Smooth muscle cell (in vitro differentiated cells): ENCODE measurements around the gene MBP. TPM values are rescaled to one million over a fixed set of nuclear protein-coding genes. Genes with fewer than 3 reads are reported as not detected.
A peak's percentile ranks its signal among the peaks of the same experiment; 100 is the strongest.

Experiments used
- DNase-seq: peaks from one replicate; lab custom pipeline; 2025; ENCODE audit not compliant: unreplicated experiment; lab: John Stamatoyannopoulos, UW
- H2AFZ ChIP-seq: fragments of 200-600 bp; sonication (generic); 2 replicates; pipeline ENCODE4 v1.6.0; 2016; ENCODE audit warnings: antibody characterized with exemption, low read depth, mild to moderate bottlenecking
- H3F3A ChIP-seq: fragments of 200-600 bp; sonication (generic); 2 replicates; pipeline ENCODE4 v1.6.0; 2017; ENCODE audit warnings: antibody characterized with exemption, low read depth
- H3K27ac ChIP-seq: fragments of 200-600 bp; sonication (generic); 2 replicates; pipeline ENCODE4 v1.5.1; 2016; ENCODE audit warnings: low read depth, mild to moderate bottlenecking
- H3K27me3 ChIP-seq: fragments of 200-600 bp; sonication (generic); 2 replicates; pipeline ENCODE4 v1.6.1; 2016; ENCODE audit warnings: low read depth, mild to moderate bottlenecking
- H3K36me3 ChIP-seq: fragments of 200-600 bp; sonication (generic); 2 replicates; pipeline ENCODE4 v1.5.1; 2016; ENCODE audit warnings: low read depth
- H3K4me1 ChIP-seq: fragments of 200-600 bp; sonication (generic); 2 replicates; pipeline ENCODE4 v1.5.1; 2016; ENCODE audit warnings: low read depth
- H3K4me2 ChIP-seq: fragments of 200-600 bp; sonication (generic); 2 replicates; pipeline ENCODE4 v1.6.0; 2016; ENCODE audit warnings: mild to moderate bottlenecking
- H3K4me3 ChIP-seq: fragments of 200-600 bp; sonication (generic); 2 replicates; pipeline ENCODE4 v1.5.1; 2016; ENCODE audit warnings: mild to moderate bottlenecking
- H3K79me2 ChIP-seq: fragments of 200-600 bp; sonication (generic); 2 replicates; pipeline ENCODE4 v1.6.0; 2016; ENCODE audit warnings: low read depth, mild to moderate bottlenecking
- H3K9ac ChIP-seq: fragments of 200-600 bp; sonication (generic); 2 replicates; pipeline ENCODE4 v1.6.0; 2016; ENCODE audit warnings: low read depth
- H3K9me3 ChIP-seq: fragments of 200-600 bp; sonication (generic); replicated peaks from 2 replicates; pipeline ENCODE4 v1.5.1; 2016; ENCODE audit warnings: low read depth
- H4K20me1 ChIP-seq: fragments of 200-600 bp; sonication (generic); 2 replicates; pipeline ENCODE4 v1.6.0; 2016; ENCODE audit warnings: low read depth
- WGBS: methylation state at CpG from one replicate; pipeline ENCODE4 v1.1.7; 2016; ENCODE audit warnings: low lambda C conversion rate; 5-methylcytosine and 5-hydroxymethylcytosine counted together
- polyA plus RNA-seq: library from polyadenylated mRNA; unstranded; fragments of >200 nt; fragmentation: Nextera tagmentation; extraction: Ambion mirVana; gene quantifications from 2 replicates; pipeline ENCODE4 v1.2.1, GENCODE V29; 2016
- total RNA-seq: library from RNA; depleted of rRNA; stranded (reverse); fragments of >200 nt; gene quantifications from 2 replicates; pipeline ENCODE4 v1.2.3, GENCODE V29; 2014
- TF ChIP-seq, protein P1 (sequence below): fragments of 200-600 bp; sonication (generic); IDR thresholded peaks from 2 replicates; pipeline ENCODE4 v1.5.1; 2017; ENCODE audit warnings: borderline replicate concordance, mild to moderate bottlenecking, antibody characterized with exemption; ENCODE audit not compliant: insufficient read depth, poor library complexity, severe bottlenecking

Gene MBP
- total and polyA plus RNA-seq, 2 experiments from 2014 or later = 1.4 to 5.1 TPM

DNA sequence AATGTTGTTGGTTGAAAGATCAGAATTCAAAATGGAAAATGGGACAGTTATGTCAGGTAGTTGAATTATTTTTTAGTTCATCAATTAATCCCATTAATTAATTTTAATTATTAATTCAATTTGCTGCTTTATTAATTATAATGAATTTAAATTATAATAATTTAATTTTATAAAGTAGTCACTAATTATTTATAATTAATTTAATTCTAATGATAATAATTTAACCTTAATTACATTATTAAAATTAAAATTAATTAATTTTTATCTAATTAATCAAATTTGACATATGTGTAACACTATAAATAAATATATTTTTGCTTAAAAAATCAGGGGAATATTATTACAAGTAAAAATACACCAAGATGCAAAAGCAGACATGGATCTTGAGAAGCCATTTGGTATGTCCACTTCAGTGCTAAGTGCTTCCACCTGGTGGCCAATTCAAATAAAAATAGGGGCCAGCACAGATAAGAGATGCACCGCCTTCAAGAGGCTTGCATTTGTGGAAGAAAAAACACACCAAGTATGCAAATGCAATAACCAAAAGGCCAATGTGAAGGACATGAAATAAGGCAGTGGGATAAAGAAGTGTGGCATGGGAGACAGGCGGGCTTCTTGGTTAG lies 73.2 kb downstream of the MBP start:
- H2AFZ ChIP-seq = no peak overlapping the region
- 85% methylated on average over 2 of the region's 2 CpGs for WGBS
- peaks cover 26% of the 10 kb centered on the region for H3K4me1 ChIP-seq
- H3K9ac ChIP-seq = no peak overlapping the region
- H3K27ac ChIP-seq = no peak overlapping the region
- H3F3A ChIP-seq = peaks cover 12% of the 10 kb centered on the region
- TF ChIP-seq, protein P1, sequence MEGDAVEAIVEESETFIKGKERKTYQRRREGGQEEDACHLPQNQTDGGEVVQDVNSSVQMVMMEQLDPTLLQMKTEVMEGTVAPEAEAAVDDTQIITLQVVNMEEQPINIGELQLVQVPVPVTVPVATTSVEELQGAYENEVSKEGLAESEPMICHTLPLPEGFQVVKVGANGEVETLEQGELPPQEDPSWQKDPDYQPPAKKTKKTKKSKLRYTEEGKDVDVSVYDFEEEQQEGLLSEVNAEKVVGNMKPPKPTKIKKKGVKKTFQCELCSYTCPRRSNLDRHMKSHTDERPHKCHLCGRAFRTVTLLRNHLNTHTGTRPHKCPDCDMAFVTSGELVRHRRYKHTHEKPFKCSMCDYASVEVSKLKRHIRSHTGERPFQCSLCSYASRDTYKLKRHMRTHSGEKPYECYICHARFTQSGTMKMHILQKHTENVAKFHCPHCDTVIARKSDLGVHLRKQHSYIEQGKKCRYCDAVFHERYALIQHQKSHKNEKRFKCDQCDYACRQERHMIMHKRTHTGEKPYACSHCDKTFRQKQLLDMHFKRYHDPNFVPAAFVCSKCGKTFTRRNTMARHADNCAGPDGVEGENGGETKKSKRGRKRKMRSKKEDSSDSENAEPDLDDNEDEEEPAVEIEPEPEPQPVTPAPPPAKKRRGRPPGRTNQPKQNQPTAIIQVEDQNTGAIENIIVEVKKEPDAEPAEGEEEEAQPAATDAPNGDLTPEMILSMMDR = peak; percentile 52
- H3K36me3 ChIP-seq = no peaks in the 10 kb centered on the region
- no peak overlapping the region for H3K4me3 ChIP-seq
- H3K79me2 ChIP-seq = no peaks in the 10 kb centered on the region
- no peaks in the 10 kb centered on the region for H4K20me1 ChIP-seq
- no peaks in the 10 kb centered on the region for H3K27me3 ChIP-seq
- H3K9me3 ChIP-seq = no peaks in the 10 kb centered on the region
- no peak overlapping the region for H3K4me2 ChIP-seq
- no peak for DNase-seq

DNA sequence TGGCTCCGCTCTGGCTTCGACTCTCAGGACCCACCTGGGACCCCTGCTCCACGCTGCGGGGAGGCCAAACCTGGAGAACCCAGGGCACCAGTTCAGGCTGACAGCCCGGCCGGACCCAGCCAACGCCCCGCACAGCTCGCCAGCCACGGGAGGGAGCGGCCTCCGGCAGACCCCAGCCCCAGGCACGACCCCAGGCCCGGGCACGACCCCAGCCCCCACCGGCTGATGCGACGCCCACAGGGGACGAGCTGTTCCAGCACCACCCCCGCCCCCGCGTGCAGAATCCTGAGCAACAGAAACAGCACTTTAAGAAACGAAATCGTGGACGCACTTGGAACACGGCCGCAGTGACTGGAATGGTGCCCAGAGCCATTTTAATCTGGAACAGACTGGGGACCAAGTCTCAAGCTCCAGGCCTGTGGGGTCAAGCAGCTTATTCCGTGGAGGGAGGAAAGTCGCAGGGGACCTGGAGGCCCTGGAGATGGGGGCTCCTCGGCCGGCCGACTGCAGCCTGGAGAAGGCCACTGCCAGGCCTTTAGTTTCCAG lies 74.2 kb downstream of the MBP start:
- no peaks in the 10 kb centered on the region for H4K20me1 ChIP-seq
- DNase-seq = no peak
- TF ChIP-seq, protein P1 = no peak
- no peak overlapping the region for H2AFZ ChIP-seq
- H3K27me3 ChIP-seq = no peaks in the 10 kb centered on the region
- H3F3A ChIP-seq = peaks cover 9% of the 10 kb centered on the region
- no peak overlapping the region for H3K4me2 ChIP-seq
- no peak overlapping the region for H3K9ac ChIP-seq
- H3K4me1 ChIP-seq = peaks cover 26% of the 10 kb centered on the region
- no peak overlapping the region for H3K4me3 ChIP-seq
- H3K27ac ChIP-seq = no peak overlapping the region
- no peaks in the 10 kb centered on the region for H3K79me2 ChIP-seq
- no peaks in the 10 kb centered on the region for H3K36me3 ChIP-seq
- H3K9me3 ChIP-seq = no peaks in the 10 kb centered on the region
- 93% methylated on average over 31 of the region's 32 CpGs for WGBS

DNA sequence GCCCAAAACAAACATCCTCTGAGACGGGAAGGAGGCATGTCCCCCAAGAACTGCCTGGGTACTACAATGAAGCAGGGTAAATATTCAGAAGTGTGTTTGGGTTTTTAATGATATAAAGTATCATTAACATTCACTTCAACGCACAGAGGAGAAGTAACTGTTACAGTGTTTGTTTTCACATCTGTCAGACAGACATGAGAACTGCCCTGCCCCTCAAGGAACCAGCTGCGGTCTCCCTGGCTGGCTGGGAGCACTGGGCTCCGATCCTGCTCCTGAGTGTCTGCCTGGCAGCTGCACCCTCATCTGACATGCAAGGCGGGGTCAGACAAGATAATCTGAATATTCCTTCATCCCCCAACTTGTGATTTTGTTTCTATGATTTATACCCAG lies 75.6 kb downstream of the MBP start:
- TF ChIP-seq, protein P1 = no peak
- H2AFZ ChIP-seq = peak overlapping the region; percentile 49
- peaks cover 9% of the 10 kb centered on the region for H3F3A ChIP-seq
- H3K27me3 ChIP-seq = no peaks in the 10 kb centered on the region
- peak overlapping the region; percentile 33 for H3K4me2 ChIP-seq
- H3K9me3 ChIP-seq = no peaks in the 10 kb centered on the region
- no peak for DNase-seq
- H3K9ac ChIP-seq = no peak overlapping the region
- no peak overlapping the region for H3K27ac ChIP-seq
- H3K36me3 ChIP-seq = no peaks in the 10 kb centered on the region
- WGBS = 79% methylated on average over 5 of the region's 5 CpGs
- H4K20me1 ChIP-seq = no peaks in the 10 kb centered on the region
- H3K4me3 ChIP-seq = no peak overlapping the region
- H3K4me1 ChIP-seq = peaks cover 26% of the 10 kb centered on the region
- H3K79me2 ChIP-seq = no peaks in the 10 kb centered on the region
